ENCODE data around the gene MYPN.
A peak's percentile ranks its signal among the peaks of the same experiment; 100 is the strongest.
"Not testable (repeated sequence)": the region's sequence is repeated elsewhere in the genome, so short reads cannot be mapped to it uniquely, and the experiment has no call there.

Gene MYPN

GRCh38 chr10:68239069-68239468 lies 129.8 kb downstream of the MYPN start:
- intact Hi-C loops (cut with DNase I), result loop anchor here (10.0 kb wide), 1 partner anchor 66 kb away; no protein-coding TSS in a partner anchor
- DNase-seq, result no peak

GRCh38 chr10:68239596-68240150 lies 130.4 kb downstream of the MYPN start:
- intact Hi-C loops (cut with DNase I), result loop anchor here (10.0 kb wide), 1 partner anchor 65 kb away; no protein-coding TSS in a partner anchor

GRCh38 chr10:68242051-68242450 lies 132.8 kb downstream of the MYPN start:
- intact Hi-C loops (cut with DNase I), result no loop called here
- no peak for DNase-seq

More at GRCh38 chr10:68239596-68240150, 130.4 kb downstream of the MYPN start:
- DNase-seq, result no peak

GRCh38 chr10:68246397-68246796 lies 137.1 kb downstream of the MYPN start:
- intact Hi-C loops (cut with DNase I); DNase-seq: not testable (repeated sequence)

- intact Hi-C loops (cut with DNase I), result no loop called here
- no peak for DNase-seq
These were observed 138.6 kb downstream of the MYPN start for GRCh38 chr10:68247931-68248330.

GRCh38 chr10:68249297-68249696 lies 140.0 kb downstream of the MYPN start:
- intact Hi-C loops (cut with DNase I), result no loop called here
- DNase-seq, result no peak

- DNase-seq, result no peak
- intact Hi-C loops (cut with DNase I), result no loop called here
These were observed 141.9 kb downstream of the MYPN start for GRCh38 chr10:68251151-68251550.

GRCh38 chr10:68251625-68252495 lies 142.6 kb downstream of the MYPN start:
- intact Hi-C loops (cut with DNase I), result no loop called here
- DNase-seq, result no peak

- intact Hi-C loops (cut with DNase I), result no loop called here
- DNase-seq, result no peak
These were observed 144.1 kb downstream of the MYPN start for GRCh38 chr10:68253346-68253745.

GRCh38 chr10:68261132-68261856 lies 152.0 kb downstream of the MYPN start:
- peak in 38 of 42 donors; percentile 7 to 83 (median 53) for DNase-seq
- intact Hi-C loops (cut with DNase I), result no loop called here

Measured in head of caudate nucleus (tissue), 42 donors.